GM23248 (cell line): ENCODE data around the gene CTIF.

Experiments
- EZH2 ChIP-seq: fragments of 200-600 bp; sonication (generic); IDR thresholded peaks from 2 replicates; pipeline ENCODE4 v1.6.1; 2018; ENCODE audit warnings: antibody characterized with exemption, mild to moderate bottlenecking; ENCODE audit not compliant: insufficient read depth, poor library complexity, severe bottlenecking
- EZH2phosphoT487 ChIP-seq: fragments of 200-600 bp; sonication (generic); IDR thresholded peaks from 2 replicates; pipeline ENCODE4 v1.6.1; 2018; ENCODE audit warnings: antibody characterized with exemption, moderate library complexity, mild to moderate bottlenecking, low read depth; ENCODE audit not compliant: insufficient read depth

DNA sequence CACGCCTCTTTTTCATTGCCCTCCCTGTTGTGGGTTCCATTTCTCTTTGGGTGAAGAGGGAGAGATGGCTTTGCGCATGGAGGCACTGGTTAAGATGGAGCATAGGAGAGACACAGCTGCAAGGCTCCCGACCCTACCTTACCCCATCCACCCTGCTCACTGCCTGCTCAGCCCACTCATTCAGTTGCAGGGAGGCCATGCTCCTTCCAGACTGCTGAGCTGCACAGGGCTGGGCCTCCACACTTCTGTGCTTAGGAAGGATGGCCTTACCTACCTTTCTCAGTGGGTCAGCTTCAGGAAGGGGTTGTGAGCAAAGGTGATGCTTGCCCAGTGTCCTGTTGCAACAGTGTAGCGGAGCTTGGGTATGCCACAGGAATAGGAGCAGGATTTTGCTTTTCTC, 127.8 kb downstream of the CTIF start:
- TF ChIP-seq EZH2: no peak
- no peak for TF ChIP-seq EZH2phosphoT487
